ENCODE data around the gene IFT81. TPM values are rescaled to one million over a fixed set of nuclear protein-coding genes. Genes with fewer than 3 reads are reported as not detected.

The IFT81 gene
- total and polyA plus RNA-seq, 2 of the 13 experiments (the other 11 are each of a cell fraction or from before 2014, with no cell fraction given) = 4.2 to 13.0 TPM

DNA sequence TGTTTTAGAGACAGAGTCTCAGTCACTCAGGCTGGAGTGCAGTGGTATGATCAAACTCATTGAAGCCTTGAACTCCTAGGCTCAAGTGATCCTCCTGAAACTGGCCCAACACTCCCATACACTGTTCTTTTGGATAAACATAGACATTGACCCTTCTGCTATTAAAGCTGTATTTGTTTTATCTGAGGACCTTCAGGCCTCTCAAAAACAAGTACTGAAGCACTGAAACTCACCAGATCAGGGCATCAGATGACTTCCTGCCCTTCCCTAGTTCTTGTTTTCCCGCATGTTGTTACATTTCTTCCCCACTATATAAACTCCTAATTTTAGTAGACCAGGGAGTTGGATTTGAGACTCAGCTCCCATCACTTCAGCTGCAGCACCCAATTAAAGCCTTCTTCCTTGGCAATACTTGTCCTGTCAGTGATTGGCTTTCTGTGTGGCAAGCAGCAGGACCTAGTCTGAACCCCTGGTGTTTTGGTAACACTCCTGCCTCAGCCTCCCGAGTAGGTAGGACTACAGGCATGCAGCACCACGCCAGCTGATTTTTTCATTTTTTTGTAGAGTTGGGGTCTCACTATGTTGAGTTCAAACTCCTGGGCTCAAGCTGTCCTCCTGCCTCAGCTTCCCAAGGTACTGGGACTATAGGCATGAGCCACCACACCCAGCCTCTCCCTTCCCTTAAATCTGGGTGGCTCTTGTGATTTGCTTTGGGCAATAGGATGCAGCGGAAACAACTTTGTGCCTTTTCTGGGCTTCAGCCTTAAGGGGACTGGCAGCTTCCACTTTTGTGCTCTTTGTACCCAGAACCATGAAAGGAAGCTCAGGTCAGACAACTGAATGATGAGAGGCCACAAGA, 12.5 kb upstream of the IFT81 start (continued):
- TF ChIP-seq JUND (CRISPR knock-in tag; IDR thresholded peaks at IDR 0.05) = no peak
- TF ChIP-seq ZKSCAN5 (CRISPR knock-in tag; IDR thresholded peaks at IDR 0.05) = no peak
- TF ChIP-seq, protein P1, sequence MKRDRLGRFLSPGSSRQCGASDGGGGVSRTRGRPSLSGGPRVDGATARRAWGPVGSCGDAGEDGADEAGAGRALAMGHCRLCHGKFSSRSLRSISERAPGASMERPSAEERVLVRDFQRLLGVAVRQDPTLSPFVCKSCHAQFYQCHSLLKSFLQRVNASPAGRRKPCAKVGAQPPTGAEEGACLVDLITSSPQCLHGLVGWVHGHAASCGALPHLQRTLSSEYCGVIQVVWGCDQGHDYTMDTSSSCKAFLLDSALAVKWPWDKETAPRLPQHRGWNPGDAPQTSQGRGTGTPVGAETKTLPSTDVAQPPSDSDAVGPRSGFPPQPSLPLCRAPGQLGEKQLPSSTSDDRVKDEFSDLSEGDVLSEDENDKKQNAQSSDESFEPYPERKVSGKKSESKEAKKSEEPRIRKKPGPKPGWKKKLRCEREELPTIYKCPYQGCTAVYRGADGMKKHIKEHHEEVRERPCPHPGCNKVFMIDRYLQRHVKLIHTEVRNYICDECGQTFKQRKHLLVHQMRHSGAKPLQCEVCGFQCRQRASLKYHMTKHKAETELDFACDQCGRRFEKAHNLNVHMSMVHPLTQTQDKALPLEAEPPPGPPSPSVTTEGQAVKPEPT (CRISPR knock-in tag; IDR thresholded peaks at IDR 0.05; ENCODE audit: low read depth) = no peak
- TF ChIP-seq HMG20B (CRISPR knock-in tag; conservative IDR thresholded peaks at IDR 0.05) = no peak
- TF ChIP-seq ZNF569 (CRISPR knock-in tag; IDR thresholded peaks at IDR 0.05; ENCODE audit: borderline replicate concordance) = no peak
- no peak for TF ChIP-seq KDM4B (CRISPR knock-in tag; IDR thresholded peaks at IDR 0.05)
- no peak for TF ChIP-seq ZNF510 (CRISPR knock-in tag; IDR thresholded peaks at IDR 0.05; ENCODE audit: low read depth)
- TF ChIP-seq, protein P2, sequence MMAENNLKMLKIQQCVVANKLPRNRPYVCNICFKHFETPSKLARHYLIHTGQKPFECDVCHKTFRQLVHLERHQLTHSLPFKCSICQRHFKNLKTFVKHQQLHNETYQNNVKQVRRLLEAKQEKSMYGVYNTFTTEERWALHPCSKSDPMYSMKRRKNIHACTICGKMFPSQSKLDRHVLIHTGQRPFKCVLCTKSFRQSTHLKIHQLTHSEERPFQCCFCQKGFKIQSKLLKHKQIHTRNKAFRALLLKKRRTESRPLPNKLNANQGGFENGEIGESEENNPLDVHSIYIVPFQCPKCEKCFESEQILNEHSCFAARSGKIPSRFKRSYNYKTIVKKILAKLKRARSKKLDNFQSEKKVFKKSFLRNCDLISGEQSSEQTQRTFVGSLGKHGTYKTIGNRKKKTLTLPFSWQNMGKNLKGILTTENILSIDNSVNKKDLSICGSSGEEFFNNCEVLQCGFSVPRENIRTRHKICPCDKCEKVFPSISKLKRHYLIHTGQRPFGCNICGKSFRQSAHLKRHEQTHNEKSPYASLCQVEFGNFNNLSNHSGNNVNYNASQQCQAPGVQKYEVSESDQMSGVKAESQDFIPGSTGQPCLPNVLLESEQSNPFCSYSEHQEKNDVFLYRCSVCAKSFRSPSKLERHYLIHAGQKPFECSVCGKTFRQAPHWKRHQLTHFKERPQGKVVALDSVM (CRISPR knock-in tag; IDR thresholded peaks at IDR 0.05) = no peak; the same call in 1 of the 2 replicates
- TF ChIP-seq FIP1L1 (IDR thresholded peaks at IDR 0.05; ENCODE audit: borderline replicate concordance, insufficient read depth, low read depth, low read length) = no peak
- peak; percentile 30; the same call in 1 of the 2 replicates for TF ChIP-seq MEF2D (CRISPR knock-in tag; IDR thresholded peaks at IDR 0.05)
- peak in 1 of 2 experiments; percentile 38; a peak in 1 of 4 replicates for TF ChIP-seq POLR2A (IDR thresholded peaks at IDR 0.05; ENCODE audit: insufficient read depth in 1 of 2, low read depth in 2 of 2, low read length in 2 of 2)
- TF ChIP-seq HDAC6 (IDR thresholded peaks at IDR 0.05; ENCODE audit: low read depth, low read length) = no peak
- TF ChIP-seq, protein P3, sequence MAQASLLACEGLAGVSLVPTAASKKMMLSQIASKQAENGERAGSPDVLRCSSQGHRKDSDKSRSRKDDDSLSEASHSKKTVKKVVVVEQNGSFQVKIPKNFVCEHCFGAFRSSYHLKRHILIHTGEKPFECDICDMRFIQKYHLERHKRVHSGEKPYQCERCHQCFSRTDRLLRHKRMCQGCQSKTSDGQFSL (CRISPR knock-in tag; IDR thresholded peaks at IDR 0.05) = no peak
- TF ChIP-seq SYNCRIP (IDR thresholded peaks at IDR 0.05; ENCODE audit: insufficient read depth, low read depth, low read length) = no peak
- no peak for TF ChIP-seq SMARCC2 (IDR thresholded peaks at IDR 0.05)
- TF ChIP-seq ZC3H4 (CRISPR knock-in tag; IDR thresholded peaks at IDR 0.05; ENCODE audit: borderline replicate concordance) = no peak
- TF ChIP-seq RNF2 (conservative IDR thresholded peaks at IDR 0.05; ENCODE audit: low read depth) = no peak
- no peak for TF ChIP-seq ZNF33A (CRISPR knock-in tag; IDR thresholded peaks at IDR 0.05; ENCODE audit: borderline replicate concordance)
- no peak for TF ChIP-seq BRD4 (CRISPR knock-in tag; IDR thresholded peaks at IDR 0.05)
- no peak for TF ChIP-seq ZNF615 (CRISPR knock-in tag; IDR thresholded peaks at IDR 0.05; ENCODE audit: borderline replicate concordance)
- TF ChIP-seq ZMYM4 (CRISPR knock-in tag; IDR thresholded peaks at IDR 0.05) = no peak; the same call in 1 of the 2 replicates
- TF ChIP-seq DNMT1 (CRISPR knock-in tag; IDR thresholded peaks at IDR 0.05) = no peak
- no peak for TF ChIP-seq ZNF251 (CRISPR knock-in tag; IDR thresholded peaks at IDR 0.05)
- TF ChIP-seq PRMT3 (CRISPR knock-in tag; IDR thresholded peaks at IDR 0.05; ENCODE audit: borderline replicate concordance, low read depth) = no peak
- no peak for TF ChIP-seq XBP1 (CRISPR knock-in tag; IDR thresholded peaks at IDR 0.05)
- no peak; the same call in 1 of the 2 replicates for TF ChIP-seq SALL2 (CRISPR knock-in tag; IDR thresholded peaks at IDR 0.05)
- TF ChIP-seq NCOA2 (CRISPR knock-in tag; IDR thresholded peaks at IDR 0.05) = peak; percentile 93

All from HepG2 (cell line).